ENCODE measurements around the gene RIMKLA.

GRCh38 chr1:42432714-42433113 is 52.1 kb downstream of the RIMKLA start:
- TF ChIP-seq CTCF (conservative IDR thresholded peaks at IDR 0.05; ENCODE audit: low read depth in 2 of 2), result no peak
- no peak for TF ChIP-seq POLR2AphosphoS5 (IDR thresholded peaks at IDR 0.05; ENCODE audit: low read depth)
- no peak for TF ChIP-seq JUNB (IDR thresholded peaks at IDR 0.05; ENCODE audit: unreplicated experiment)
- no peak for TF ChIP-seq REST (IDR thresholded peaks at IDR 0.05; ENCODE audit: unreplicated experiment)
- no peak for TF ChIP-seq EZH2 (IDR thresholded peaks at IDR 0.05; ENCODE audit: low read depth, unreplicated experiment)
- no peak for TF ChIP-seq CREB1 (CRISPR knock-in tag; IDR thresholded peaks at IDR 0.05; ENCODE audit: low read depth)
- no peak for TF ChIP-seq ZNF114 (CRISPR knock-in tag; IDR thresholded peaks at IDR 0.05)
- TF ChIP-seq ETS1 (IDR thresholded peaks at IDR 0.05), result no peak

Data from GM23338 (cell line).